ENCODE measurements around the gene ELF2. TPM values are rescaled to one million over a fixed set of nuclear protein-coding genes. Genes with fewer than 3 reads are reported as not detected.

ELF2 gene
- total and polyA plus RNA-seq, 12 donors: 13.3 to 43.5 (median 35.6) TPM

DNA sequence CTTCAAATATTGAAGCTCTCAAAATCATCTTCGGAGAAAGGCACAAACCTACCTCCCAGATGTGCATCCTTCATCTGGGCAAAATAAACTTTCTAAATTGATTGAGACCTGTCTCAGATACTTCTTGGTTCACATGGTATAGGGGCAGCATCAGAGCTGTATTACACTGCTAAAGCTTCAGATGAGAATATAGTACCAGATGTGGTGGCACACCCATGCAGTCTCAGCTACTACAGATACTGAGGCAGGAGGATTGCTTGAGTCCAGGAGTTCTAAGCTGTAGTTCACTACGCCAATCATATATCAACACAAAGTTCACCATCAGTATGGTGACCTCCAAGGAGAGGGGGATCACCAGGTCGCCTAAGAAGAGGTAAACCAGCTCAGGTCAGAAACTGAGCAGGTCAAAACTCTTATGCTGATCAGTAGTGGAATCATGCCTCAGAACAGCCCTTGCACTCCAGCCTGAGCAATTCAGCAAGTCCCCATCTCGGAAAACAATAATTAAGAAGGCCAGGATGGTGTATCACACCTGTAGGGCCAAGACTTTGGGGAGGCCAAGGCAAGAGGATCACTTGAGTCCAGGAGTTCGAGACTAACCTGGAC lies 22.0 kb downstream of the ELF2 start:
- TF ChIP-seq, protein P1, sequence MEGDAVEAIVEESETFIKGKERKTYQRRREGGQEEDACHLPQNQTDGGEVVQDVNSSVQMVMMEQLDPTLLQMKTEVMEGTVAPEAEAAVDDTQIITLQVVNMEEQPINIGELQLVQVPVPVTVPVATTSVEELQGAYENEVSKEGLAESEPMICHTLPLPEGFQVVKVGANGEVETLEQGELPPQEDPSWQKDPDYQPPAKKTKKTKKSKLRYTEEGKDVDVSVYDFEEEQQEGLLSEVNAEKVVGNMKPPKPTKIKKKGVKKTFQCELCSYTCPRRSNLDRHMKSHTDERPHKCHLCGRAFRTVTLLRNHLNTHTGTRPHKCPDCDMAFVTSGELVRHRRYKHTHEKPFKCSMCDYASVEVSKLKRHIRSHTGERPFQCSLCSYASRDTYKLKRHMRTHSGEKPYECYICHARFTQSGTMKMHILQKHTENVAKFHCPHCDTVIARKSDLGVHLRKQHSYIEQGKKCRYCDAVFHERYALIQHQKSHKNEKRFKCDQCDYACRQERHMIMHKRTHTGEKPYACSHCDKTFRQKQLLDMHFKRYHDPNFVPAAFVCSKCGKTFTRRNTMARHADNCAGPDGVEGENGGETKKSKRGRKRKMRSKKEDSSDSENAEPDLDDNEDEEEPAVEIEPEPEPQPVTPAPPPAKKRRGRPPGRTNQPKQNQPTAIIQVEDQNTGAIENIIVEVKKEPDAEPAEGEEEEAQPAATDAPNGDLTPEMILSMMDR (IDR thresholded peaks at IDR 0.05): no peak
- peaks cover 0 to 37% (median 23%) of the 10 kb centered on the region in 9 donors for H3K4me1 ChIP-seq
- intact Hi-C loops (cut with DNase I): no loop called here

DNA sequence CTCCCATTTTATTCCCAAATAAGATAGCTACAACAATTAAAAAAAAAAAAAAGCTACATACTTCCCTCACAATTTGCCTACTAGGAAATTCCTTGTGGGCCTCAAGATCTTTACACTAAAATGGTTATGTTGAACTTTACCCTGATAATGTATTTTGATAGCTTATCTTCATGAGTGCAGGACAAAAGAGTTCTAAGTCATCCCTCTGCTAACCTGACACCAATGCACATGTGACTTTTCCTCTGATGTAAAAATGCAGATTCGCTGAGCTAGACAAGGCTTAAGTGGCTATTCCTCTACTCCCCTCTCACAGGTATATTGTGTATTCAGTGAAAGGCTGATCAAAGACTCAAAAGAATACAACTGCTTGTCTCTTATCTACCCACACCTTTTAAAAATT lies 22.5 kb downstream of the ELF2 start:
- TF ChIP-seq, protein P1 (IDR thresholded peaks at IDR 0.05): no peak
- Histone ChIP-seq H3K27ac (no peak overlapping the region), H3K9me3 (no peaks in the 10 kb centered on the region), H3K4me3 (no peak overlapping the region), H3K4me1 (peaks cover 0 to 32% (median 20%) of the 10 kb centered on the region in 9 donors), H3K27me3 (no peaks in the 10 kb centered on the region), H3K36me3 (peaks cover 0 to 7% (median 0%) of the 10 kb centered on the region in 9 donors)
- DNase-seq: no peak
- intact Hi-C loops (cut with DNase I): no loop called here
- WGBS, 2 donors: 21 to 58% methylated on average over 1 of the region's 1 CpG
- no peak for ATAC-seq

More for the DNA sequence above, 22.0 kb downstream of the ELF2 start:
- Histone ChIP-seq H3K27ac (no peak overlapping the region), H3K27me3 (no peaks in the 10 kb centered on the region), H3K4me3 (no peak overlapping the region), H3K36me3 (peaks cover 0 to 7% (median 0%) of the 10 kb centered on the region in 9 donors), H3K9me3 (no peaks in the 10 kb centered on the region)
- no peak for ATAC-seq
- no peak for DNase-seq
- WGBS, 2 donors: 92% methylated on average over 5 of the region's 5 CpGs

DNA sequence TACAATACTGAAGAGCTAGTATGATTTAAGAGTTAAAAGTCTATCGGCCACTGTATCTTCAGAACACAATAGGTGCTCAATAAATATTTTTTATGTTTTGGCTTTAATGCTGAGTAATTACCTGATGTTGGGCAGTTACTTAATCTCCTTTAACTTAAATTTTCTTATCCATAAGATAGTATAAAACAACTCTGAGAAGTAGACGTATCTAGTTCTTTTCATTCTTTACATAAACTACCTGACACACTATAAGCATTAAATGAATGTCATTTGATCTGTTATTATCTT lies 22.9 kb downstream of the ELF2 start:
- intact Hi-C loops (cut with DNase I): no loop called here
- WGBS, 2 donors: 82 to 88% methylated on average over 2 of the region's 2 CpGs
- Histone ChIP-seq H3K36me3 (peaks cover 0 to 7% (median 0%) of the 10 kb centered on the region in 9 donors), H3K4me3 (no peak overlapping the region), H3K4me1 (peaks cover 0 to 27% (median 15%) of the 10 kb centered on the region in 9 donors), H3K27me3 (no peaks in the 10 kb centered on the region), H3K27ac (no peak overlapping the region), H3K9me3 (no peaks in the 10 kb centered on the region)
- TF ChIP-seq, protein P1 (IDR thresholded peaks at IDR 0.05): no peak
- no peak for ATAC-seq
- no peak for DNase-seq

DNA sequence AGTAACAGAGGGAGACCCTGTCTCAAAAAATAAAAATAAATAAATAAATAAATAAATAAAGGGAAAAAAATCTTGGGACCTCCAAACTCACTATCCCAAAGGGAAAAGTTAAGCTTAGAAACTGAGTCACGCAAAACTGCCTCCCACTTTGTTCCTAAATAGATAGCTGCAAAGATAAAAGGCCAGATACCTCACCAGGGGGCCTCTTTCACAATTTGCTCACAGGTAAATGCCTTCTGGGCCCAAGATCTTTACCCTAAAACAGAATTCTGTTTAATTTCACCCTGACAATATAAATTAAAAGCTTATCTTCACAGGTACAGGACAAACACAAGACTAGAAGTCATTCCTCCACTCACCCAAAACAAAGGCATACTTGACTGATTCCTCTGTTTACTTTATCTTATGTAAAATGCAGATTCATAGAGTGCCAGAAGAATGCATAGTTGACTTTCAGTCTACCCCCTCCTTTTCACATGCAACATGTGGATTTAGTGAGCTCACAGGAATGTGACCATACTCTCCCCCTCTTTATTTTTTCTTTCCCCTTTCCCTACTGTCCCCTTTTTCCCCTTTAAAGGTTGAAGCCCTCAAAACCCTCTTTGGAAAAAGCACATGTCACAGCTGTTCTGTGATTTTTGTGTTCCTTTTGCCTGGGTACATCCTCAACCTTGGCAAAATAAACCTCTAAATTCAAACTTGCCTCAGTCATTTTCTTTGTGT lies 23.4 kb downstream of the ELF2 start:
- 89 to 98% methylated on average over 1 of the region's 1 CpG for WGBS, 2 donors
- no peak for ATAC-seq

More for the DNA sequence above, 23.4 kb downstream of the ELF2 start:
- no peak for DNase-seq
- peaks cover 0 to 7% (median 0%) of the 10 kb centered on the region in 9 donors for H3K36me3 ChIP-seq
- no peaks in the 10 kb centered on the region for H3K9me3 ChIP-seq
- no peak overlapping the region for H3K4me3 ChIP-seq
- peaks cover 0 to 26% (median 14%) of the 10 kb centered on the region in 9 donors for H3K4me1 ChIP-seq
- intact Hi-C loops (cut with DNase I): no loop called here
- H3K27ac ChIP-seq: no peak overlapping the region
- H3K27me3 ChIP-seq: no peaks in the 10 kb centered on the region
- TF ChIP-seq, protein P1 (IDR thresholded peaks at IDR 0.05): no peak
